ENCODE measurements around the gene HABP2.

HABP2 gene

GRCh38 chr10:113619401-113619800, 66.5 kb downstream of the HABP2 start:
- Histone ChIP-seq H3K9me3 (ENCODE audit: insufficient read depth, low read length, severe bottlenecking) (no peaks in the 10 kb centered on the region), H3K4me1 (ENCODE audit: insufficient read depth, low read length) (no peaks in the 10 kb centered on the region), H3K9ac (ENCODE audit: low read depth, low read length) (no peak overlapping the region), H3K4me2 (ENCODE audit: insufficient read depth, low read length) (no peak overlapping the region), H3K36me3 (ENCODE audit: insufficient read depth, low read length) (no peaks in the 10 kb centered on the region), H4K20me1 (ENCODE audit: insufficient read depth, low read length) (no peaks in the 10 kb centered on the region), H3K27me3 (ENCODE audit: insufficient read depth, low read length, poor library complexity) (peaks cover 27% of the 10 kb centered on the region), H2AFZ (ENCODE audit: low read depth, low read length) (no peak overlapping the region), H3K79me2 (ENCODE audit: insufficient read depth, low read length) (no peaks in the 10 kb centered on the region), H3K27ac (ENCODE audit: low read length) (no peak overlapping the region), H3K4me3 (ENCODE audit: low read depth in 1 of 2, low read length in 2 of 2) (no peak overlapping the region)
- TF ChIP-seq CTCF (IDR thresholded peaks at IDR 0.05; ENCODE audit: borderline replicate concordance, extremely low read depth, low read length, poor library complexity, severe bottlenecking) (no peak), EZH2 (IDR thresholded peaks at IDR 0.05; ENCODE audit: borderline replicate concordance, low read depth, low read length, severe bottlenecking) (no peak)
- ATAC-seq (ENCODE audit: insufficient read depth, low read depth) = no peak
- DNase-seq = no peak

- TF ChIP-seq EZH2 (IDR thresholded peaks at IDR 0.05; ENCODE audit: borderline replicate concordance, low read depth, low read length, severe bottlenecking) (no peak), CTCF (IDR thresholded peaks at IDR 0.05; ENCODE audit: borderline replicate concordance, extremely low read depth, low read length, poor library complexity, severe bottlenecking) (no peak)
- Histone ChIP-seq H3K36me3 (ENCODE audit: insufficient read depth, low read length) (no peaks in the 10 kb centered on the region), H3K27me3 (ENCODE audit: insufficient read depth, low read length, poor library complexity) (peaks cover 25% of the 10 kb centered on the region), H3K79me2 (ENCODE audit: insufficient read depth, low read length) (no peaks in the 10 kb centered on the region), H3K27ac (ENCODE audit: low read length) (no peak overlapping the region), H3K4me3 (ENCODE audit: low read depth in 1 of 2, low read length in 2 of 2) (no peak overlapping the region), H3K4me2 (ENCODE audit: insufficient read depth, low read length) (no peak overlapping the region), H3K4me1 (ENCODE audit: insufficient read depth, low read length) (no peaks in the 10 kb centered on the region), H3K9me3 (ENCODE audit: insufficient read depth, low read length, severe bottlenecking) (no peaks in the 10 kb centered on the region), H2AFZ (ENCODE audit: low read depth, low read length) (no peak overlapping the region), H3K9ac (ENCODE audit: low read depth, low read length) (no peak overlapping the region), H4K20me1 (ENCODE audit: insufficient read depth, low read length) (no peaks in the 10 kb centered on the region)
- no peak for DNase-seq
- no peak for ATAC-seq (ENCODE audit: insufficient read depth, low read depth)
These were observed 67.7 kb downstream of the HABP2 start for GRCh38 chr10:113620511-113620910.

- Histone ChIP-seq H3K4me1 (ENCODE audit: insufficient read depth, low read length) (no peaks in the 10 kb centered on the region), H2AFZ (ENCODE audit: low read depth, low read length) (no peak overlapping the region), H3K79me2 (ENCODE audit: insufficient read depth, low read length) (no peaks in the 10 kb centered on the region), H3K4me2 (ENCODE audit: insufficient read depth, low read length) (no peak overlapping the region), H4K20me1 (ENCODE audit: insufficient read depth, low read length) (no peaks in the 10 kb centered on the region), H3K9ac (ENCODE audit: low read depth, low read length) (no peak overlapping the region), H3K9me3 (ENCODE audit: insufficient read depth, low read length, severe bottlenecking) (no peaks in the 10 kb centered on the region), H3K4me3 (ENCODE audit: low read depth in 1 of 2, low read length in 2 of 2) (no peak overlapping the region), H3K27ac (ENCODE audit: low read length) (no peak overlapping the region), H3K36me3 (ENCODE audit: insufficient read depth, low read length) (no peaks in the 10 kb centered on the region), H3K27me3 (ENCODE audit: insufficient read depth, low read length, poor library complexity) (peaks cover 25% of the 10 kb centered on the region)
- DNase-seq (no peak), ATAC-seq (ENCODE audit: insufficient read depth, low read depth) (no peak)
- TF ChIP-seq EZH2 (IDR thresholded peaks at IDR 0.05; ENCODE audit: borderline replicate concordance, low read depth, low read length, severe bottlenecking) = no peak
- no peak for TF ChIP-seq CTCF (IDR thresholded peaks at IDR 0.05; ENCODE audit: borderline replicate concordance, extremely low read depth, low read length, poor library complexity, severe bottlenecking)
These were observed 68.1 kb downstream of the HABP2 start for GRCh38 chr10:113620936-113621335.

- ATAC-seq (ENCODE audit: insufficient read depth, low read depth) (no peak), DNase-seq (no peak)
- Histone ChIP-seq H3K27me3 (ENCODE audit: insufficient read depth, low read length, poor library complexity) (peaks cover 25% of the 10 kb centered on the region), H3K79me2 (ENCODE audit: insufficient read depth, low read length) (no peaks in the 10 kb centered on the region), H3K4me2 (ENCODE audit: insufficient read depth, low read length) (no peak overlapping the region), H3K36me3 (ENCODE audit: insufficient read depth, low read length) (no peaks in the 10 kb centered on the region), H3K27ac (ENCODE audit: low read length) (no peak overlapping the region), H3K9ac (ENCODE audit: low read depth, low read length) (no peak overlapping the region), H3K4me3 (ENCODE audit: low read depth in 1 of 2, low read length in 2 of 2) (no peak overlapping the region), H4K20me1 (ENCODE audit: insufficient read depth, low read length) (no peaks in the 10 kb centered on the region), H2AFZ (ENCODE audit: low read depth, low read length) (no peak overlapping the region), H3K4me1 (ENCODE audit: insufficient read depth, low read length) (no peaks in the 10 kb centered on the region), H3K9me3 (ENCODE audit: insufficient read depth, low read length, severe bottlenecking) (no peaks in the 10 kb centered on the region)
- TF ChIP-seq EZH2 (IDR thresholded peaks at IDR 0.05; ENCODE audit: borderline replicate concordance, low read depth, low read length, severe bottlenecking) (no peak), CTCF (IDR thresholded peaks at IDR 0.05; ENCODE audit: borderline replicate concordance, extremely low read depth, low read length, poor library complexity, severe bottlenecking) (no peak)
These were observed 68.9 kb downstream of the HABP2 start for GRCh38 chr10:113621799-113622198.

Measured in DND-41 (cell line).